Activated T-cell treated with anti-CD3 and anti-CD28 coated beads for 4 hours (primary cell): ENCODE data around the gene PAX3.

Experiments
- DNase-seq: peaks from one replicate; pipeline ENCODE4 v3.0.0-alpha.2; 2020

PAX3 gene

GRCh38 chr2:222309766-222310165 is 11.0 kb upstream of the PAX3 start:
- DNase-seq = no peak

- DNase-seq = no peak
Measured at GRCh38 chr2:222309361-222309760, 10.6 kb upstream of the PAX3 start.

GRCh38 chr2:222307978-222308730 is 9.4 kb upstream of the PAX3 start:
- no peak for DNase-seq

- no peak for DNase-seq
Measured at GRCh38 chr2:222307143-222307756, 8.5 kb upstream of the PAX3 start.

- no peak for DNase-seq
Measured at GRCh38 chr2:222306393-222307142, 7.8 kb upstream of the PAX3 start.

- DNase-seq = no peak
Measured at GRCh38 chr2:222305516-222306392, 7.0 kb upstream of the PAX3 start.

GRCh38 chr2:222304737-222305515 is 6.1 kb upstream of the PAX3 start:
- no peak for DNase-seq

- DNase-seq = no peak
Measured at GRCh38 chr2:222303828-222304736, 5.3 kb upstream of the PAX3 start.

GRCh38 chr2:222303045-222303827 is 4.4 kb upstream of the PAX3 start:
- DNase-seq = no peak

GRCh38 chr2:222302178-222303018 is 3.6 kb upstream of the PAX3 start:
- DNase-seq = no peak

- DNase-seq = no peak
Measured at GRCh38 chr2:222301796-222302118, 3.0 kb upstream of the PAX3 start.

- DNase-seq = no peak
Measured at GRCh38 chr2:222301053-222301795, 2.4 kb upstream of the PAX3 start.

- no peak for DNase-seq
Measured at GRCh38 chr2:222300726-222301052, 1.9 kb upstream of the PAX3 start.

GRCh38 chr2:222299906-222300725 is 1.3 kb upstream of the PAX3 start:
- DNase-seq = no peak

- no peak for DNase-seq
Measured at GRCh38 chr2:222298001-222298310, 842 bp downstream of the PAX3 start.

- DNase-seq = no peak
Measured at GRCh38 chr2:222297600-222297935, 1.2 kb downstream of the PAX3 start.

GRCh38 chr2:222296911-222297599 is 1.7 kb downstream of the PAX3 start:
- no peak for DNase-seq

- DNase-seq = no peak
Measured at GRCh38 chr2:222296311-222296741, 2.5 kb downstream of the PAX3 start.
